Loucy (cell line): ENCODE measurements around the gene ELAVL2.

Experiments used
- H2AFZ ChIP-seq: fragments of 200-600 bp; sonication (generic); 2 replicates; pipeline ENCODE4 v1.6.0; 2016; ENCODE audit warnings: antibody characterized with exemption, mild to moderate bottlenecking, low read length, moderate library complexity
- H3F3A ChIP-seq: fragments of 200-600 bp; 2 replicates; pipeline ENCODE4 v1.6.0; 2016; ENCODE audit warnings: antibody characterized with exemption, low read depth, mild to moderate bottlenecking
- H3K27me3 ChIP-seq: fragments of 200-600 bp; sonication (generic); 2 replicates; pipeline ENCODE4 v1.6.1; 2014; ENCODE audit warnings: low read length, mild to moderate bottlenecking; ENCODE audit not compliant: insufficient read depth, poor library complexity, severe bottlenecking
- H3K36me3 ChIP-seq: fragments of 200-600 bp; sonication (generic); 2 replicates; pipeline ENCODE4 v1.6.1; 2016; ENCODE audit warnings: low read length; ENCODE audit not compliant: insufficient read depth
- H3K4me1 ChIP-seq: fragments of 200-600 bp; sonication (generic); 2 replicates; pipeline ENCODE4 v1.5.1; 2014; ENCODE audit warnings: low read length, mild to moderate bottlenecking; ENCODE audit not compliant: insufficient read depth, poor library complexity, severe bottlenecking
- H3K4me2 ChIP-seq: fragments of 200-600 bp; sonication (generic); 2 replicates; pipeline ENCODE4 v1.6.0; 2014; ENCODE audit warnings: antibody characterized with exemption, low read length, low read depth, mild to moderate bottlenecking; ENCODE audit not compliant: poor library complexity, severe bottlenecking
- H3K4me3 ChIP-seq: fragments of 200-600 bp; sonication (generic); 2 replicates; pipeline ENCODE4 v1.5.1; 2014; ENCODE audit warnings: low read length, mild to moderate bottlenecking, mixed read lengths; ENCODE audit not compliant: poor library complexity, severe bottlenecking
- H3K79me2 ChIP-seq: fragments of 200-600 bp; sonication (generic); 2 replicates; pipeline ENCODE4 v1.6.1; 2014; ENCODE audit warnings: low read length; ENCODE audit not compliant: insufficient read depth
- H3K9ac ChIP-seq: fragments of 200-600 bp; sonication (generic); 2 replicates; pipeline ENCODE4 v1.6.0; 2014; ENCODE audit warnings: mild to moderate bottlenecking, low read depth, low read length, moderate library complexity; ENCODE audit not compliant: poor library complexity, severe bottlenecking
- H3K9me2 ChIP-seq: fragments of 200-600 bp; sonication (generic); replicated peaks from 2 replicates; pipeline ENCODE4 v1.6.1; 2016; ENCODE audit warnings: low read depth, low read length, mixed read lengths
- H3K9me3 ChIP-seq: fragments of 200-600 bp; sonication (generic); 2 replicates; pipeline ENCODE4 v1.6.1; 2014; ENCODE audit warnings: mild to moderate bottlenecking, antibody characterized with exemption, low read length, low read depth; ENCODE audit not compliant: insufficient read depth
- H4K20me1 ChIP-seq: fragments of 200-600 bp; sonication (generic); 2 replicates; pipeline ENCODE4 v1.6.0; 2014; ENCODE audit warnings: antibody characterized with exemption, low read length, mild to moderate bottlenecking; ENCODE audit not compliant: insufficient read depth, poor library complexity, severe bottlenecking
- CTCF ChIP-seq: fragments of 200-600 bp; sonication (generic); conservative IDR thresholded peaks from 2 replicates; pipeline ENCODE4 v1.5.1; 2014; ENCODE audit warnings: mild to moderate bottlenecking, antibody characterized with exemption, low read length
- EZH2phosphoT487 ChIP-seq: fragments of 200-600 bp; IDR thresholded peaks from 2 replicates; pipeline ENCODE4 v1.6.1; 2018; ENCODE audit warnings: antibody characterized with exemption, mild to moderate bottlenecking, moderate library complexity, borderline replicate concordance

The ELAVL2 gene

GRCh38 chr9:23830929-23831730 is 5.1 kb upstream of the ELAVL2 start:
- H3K9me2 ChIP-seq: no peaks in the 10 kb centered on the region
- no peak for TF ChIP-seq EZH2phosphoT487
- no peak for TF ChIP-seq CTCF
- H3F3A ChIP-seq: no peaks in the 10 kb centered on the region
- H3K4me2 ChIP-seq: no peak overlapping the region
- no peak overlapping the region for H2AFZ ChIP-seq
- no peak overlapping the region for H3K4me3 ChIP-seq
- H3K36me3 ChIP-seq: no peaks in the 10 kb centered on the region
- no peaks in the 10 kb centered on the region for H3K4me1 ChIP-seq
- H3K79me2 ChIP-seq: no peaks in the 10 kb centered on the region
- no peaks in the 10 kb centered on the region for H3K9me3 ChIP-seq
- H3K9ac ChIP-seq: no peak overlapping the region
- H3K27me3 ChIP-seq: no peaks in the 10 kb centered on the region
- H4K20me1 ChIP-seq: no peaks in the 10 kb centered on the region

- no peaks in the 10 kb centered on the region for H3K4me1 ChIP-seq
- H3K36me3 ChIP-seq: no peaks in the 10 kb centered on the region
- no peak overlapping the region for H2AFZ ChIP-seq
- H3K27me3 ChIP-seq: no peaks in the 10 kb centered on the region
- no peaks in the 10 kb centered on the region for H3F3A ChIP-seq
- no peak overlapping the region for H3K9ac ChIP-seq
- no peak overlapping the region for H3K4me2 ChIP-seq
- no peaks in the 10 kb centered on the region for H3K9me2 ChIP-seq
- H3K9me3 ChIP-seq: no peaks in the 10 kb centered on the region
- H3K4me3 ChIP-seq: no peak overlapping the region
- H3K79me2 ChIP-seq: no peaks in the 10 kb centered on the region
- TF ChIP-seq CTCF (no peak), EZH2phosphoT487 (no peak)
- no peaks in the 10 kb centered on the region for H4K20me1 ChIP-seq
These were observed 4.4 kb upstream of the ELAVL2 start for GRCh38 chr9:23830476-23830805.

- H3K4me3 ChIP-seq: no peak overlapping the region
- H3K27me3 ChIP-seq: no peaks in the 10 kb centered on the region
- no peak overlapping the region for H2AFZ ChIP-seq
- H4K20me1 ChIP-seq: no peaks in the 10 kb centered on the region
- H3K9me2 ChIP-seq: no peaks in the 10 kb centered on the region
- H3F3A ChIP-seq: no peaks in the 10 kb centered on the region
- H3K9ac ChIP-seq: no peak overlapping the region
- no peaks in the 10 kb centered on the region for H3K79me2 ChIP-seq
- no peaks in the 10 kb centered on the region for H3K9me3 ChIP-seq
- H3K4me2 ChIP-seq: no peak overlapping the region
- H3K4me1 ChIP-seq: no peaks in the 10 kb centered on the region
- no peak for TF ChIP-seq EZH2phosphoT487
- no peak for TF ChIP-seq CTCF
- H3K36me3 ChIP-seq: no peaks in the 10 kb centered on the region
These were observed 3.8 kb upstream of the ELAVL2 start for GRCh38 chr9:23829580-23830475.
